Esophagus (tissue), 2 donors: Measurements from ENCODE around the gene CHSY3. TPM values are rescaled to one million over a fixed set of nuclear protein-coding genes. Genes with fewer than 3 reads are reported as not detected.

Experiments used
- H3K27ac ChIP-seq, 2 donors: one replicate each; pipeline ENCODE4 v1.5.1; 2013; ENCODE audit warnings: low read depth in 2 of 2, mild to moderate bottlenecking in 2 of 2, inconsistent platforms in 1 of 2, low read length in 1 of 2, moderate library complexity in 1 of 2
- H3K27me3 ChIP-seq, 2 donors: one replicate each; pipeline ENCODE4 v1.6.1; 2013; ENCODE audit warnings: low read length in 2 of 2, control low read depth in 1 of 2, mild to moderate bottlenecking in 1 of 2; ENCODE audit not compliant: insufficient read depth in 2 of 2, control insufficient read depth in 1 of 2
- H3K36me3 ChIP-seq, 2 donors: one replicate each; pipeline ENCODE4 v1.6.1; 2013; ENCODE audit warnings: low read length in 1 of 2; ENCODE audit not compliant: control insufficient read depth in 2 of 2, insufficient read depth in 2 of 2
- H3K4me1 ChIP-seq, 2 donors: one replicate each; pipeline ENCODE4 v1.6.1; 2013; ENCODE audit warnings: low read length in 1 of 2; ENCODE audit not compliant: control insufficient read depth in 2 of 2, insufficient read depth in 2 of 2
- H3K4me3 ChIP-seq, 2 donors: one replicate each; pipeline ENCODE4 v1.5.1; 2013; ENCODE audit warnings: low read length in 2 of 2, mild to moderate bottlenecking in 2 of 2, low read depth in 1 of 2, moderate library complexity in 1 of 2
- H3K9me3 ChIP-seq, 2 donors: one replicate each; pipeline ENCODE4 v1.6.1; 2013; ENCODE audit warnings: mild to moderate bottlenecking in 2 of 2, low read depth in 1 of 2, low read length in 1 of 2, moderate library complexity in 1 of 2; ENCODE audit not compliant: control insufficient read depth in 2 of 2, insufficient read depth in 1 of 2
- WGBS, 2 donors: extraction: QIAGEN DNeasy Blood & Tissue Kit; methylation state at CpG; one replicate each; pipeline ENCODE4 v1.1.7; 2013; 5-methylcytosine and 5-hydroxymethylcytosine counted together
- polyA plus RNA-seq, 2 donors: library from polyadenylated mRNA; stranded (reverse); fragments of 200-250 nt; gene quantifications; one replicate each; pipeline ENCODE4 v1.2.3, GENCODE V29; 2013
- donor health status: healthy with polysubstance abuse.
- donor health status: Bipolar disorder and iron deficiency.

CHSY3 gene
- polyA plus RNA-seq, 2 donors = 0.02 to 0.14 TPM

- H3K36me3 ChIP-seq = no peaks in the 10 kb centered on the region
- no peaks in the 10 kb centered on the region for H3K27me3 ChIP-seq
- H3K27ac ChIP-seq = no peak overlapping the region
- H3K9me3 ChIP-seq = no peaks in the 10 kb centered on the region
- H3K4me1 ChIP-seq = no peaks in the 10 kb centered on the region
- H3K4me3 ChIP-seq = no peak overlapping the region
Measured at GRCh38 chr5:129971714-129972113, 67.4 kb downstream of the CHSY3 start.

DNA sequence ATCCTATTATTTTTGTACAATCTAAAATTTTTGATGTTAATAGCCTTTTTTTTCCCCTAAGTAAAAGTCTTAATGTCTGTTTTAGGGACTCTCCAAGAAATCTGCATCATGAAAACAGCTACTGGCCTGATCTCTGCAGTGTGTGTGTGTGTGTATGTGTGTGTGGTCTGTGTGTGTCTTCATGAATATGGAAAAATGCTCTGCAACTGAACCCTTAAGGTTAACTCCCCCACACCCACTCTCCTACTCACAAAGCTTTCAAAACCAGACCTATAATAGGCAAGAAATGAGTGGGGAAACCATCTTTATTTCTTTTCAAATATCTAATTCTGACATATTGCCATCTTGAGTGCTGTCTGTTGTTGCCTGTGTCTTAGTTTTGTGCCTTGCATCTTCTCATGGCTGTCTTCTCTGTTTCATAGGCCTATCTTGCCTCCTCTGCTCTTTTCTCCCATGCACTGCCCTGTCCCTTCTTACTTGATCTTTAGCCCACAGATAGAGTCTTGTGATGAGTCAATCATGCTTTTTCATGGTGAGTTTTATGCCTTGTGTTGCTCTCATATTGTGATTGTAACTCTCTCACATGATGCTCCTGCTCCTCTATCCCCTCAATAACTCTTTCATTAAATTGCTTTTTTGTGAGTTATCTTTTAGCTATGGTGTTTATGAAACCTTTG lies 68.3 kb downstream of the CHSY3 start:
- Histone ChIP-seq H3K9me3 (no peaks in the 10 kb centered on the region), H3K4me1 (no peaks in the 10 kb centered on the region), H3K36me3 (no peaks in the 10 kb centered on the region), H3K27me3 (no peaks in the 10 kb centered on the region), H3K4me3 (no peak overlapping the region), H3K27ac (no peak overlapping the region)

DNA sequence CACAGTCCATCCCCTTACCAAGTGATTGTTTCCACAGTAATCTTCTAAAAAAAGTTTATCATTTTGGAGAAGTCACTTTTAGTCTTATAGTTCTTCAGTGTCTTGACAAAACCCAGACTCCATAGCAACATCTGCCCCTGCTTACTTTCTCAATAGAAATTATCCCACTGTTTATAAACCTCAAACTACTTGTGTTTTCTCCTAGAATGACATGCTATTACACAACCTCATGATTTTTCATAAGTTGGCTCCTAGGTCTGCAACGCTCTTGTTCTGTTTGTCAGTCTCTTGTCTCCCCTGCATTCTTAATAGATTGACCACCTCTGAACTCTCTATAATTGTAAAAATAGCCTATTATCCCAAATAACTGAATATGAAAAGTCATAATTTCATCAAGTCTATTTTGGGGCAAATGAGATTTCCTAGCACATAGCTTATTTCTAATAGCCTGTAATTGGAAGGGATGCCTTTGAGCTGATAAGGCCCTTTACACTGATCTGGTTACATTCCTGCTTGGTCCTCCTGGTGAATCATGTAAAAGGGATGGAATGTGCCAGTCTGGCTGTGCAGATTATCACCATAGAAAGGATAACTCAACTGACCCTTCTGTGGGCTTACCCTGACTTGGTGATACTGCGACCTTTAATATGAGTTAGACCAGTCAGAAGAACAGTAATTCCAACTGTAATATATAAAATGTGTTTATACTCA lies 69.6 kb downstream of the CHSY3 start:
- Histone ChIP-seq H3K4me3 (no peak overlapping the region), H3K9me3 (no peaks in the 10 kb centered on the region), H3K27ac (no peak overlapping the region), H3K4me1 (no peaks in the 10 kb centered on the region), H3K27me3 (no peaks in the 10 kb centered on the region), H3K36me3 (no peaks in the 10 kb centered on the region)
- WGBS, 2 donors = 86% methylated on average over 2 of the region's 2 CpGs

GRCh38 chr5:129977810-129978209 lies 73.5 kb downstream of the CHSY3 start:
- Histone ChIP-seq H3K4me3 (no peak overlapping the region), H3K27me3 (no peaks in the 10 kb centered on the region)

GRCh38 chr5:129978270-129978669 lies 74.0 kb downstream of the CHSY3 start:
- Histone ChIP-seq H3K9me3 (no peaks in the 10 kb centered on the region), H3K4me1 (no peaks in the 10 kb centered on the region), H3K36me3 (no peaks in the 10 kb centered on the region), H3K4me3 (no peak overlapping the region), H3K27ac (no peak overlapping the region), H3K27me3 (no peaks in the 10 kb centered on the region)
- WGBS, 2 donors = 78 to 80% methylated on average over 1 of the region's 1 CpG

More at GRCh38 chr5:129977810-129978209, 73.5 kb downstream of the CHSY3 start:
- Histone ChIP-seq H3K36me3 (no peaks in the 10 kb centered on the region), H3K27ac (no peak overlapping the region), H3K9me3 (no peaks in the 10 kb centered on the region), H3K4me1 (no peaks in the 10 kb centered on the region)

- no peak overlapping the region for H3K4me3 ChIP-seq
- H3K9me3 ChIP-seq = no peaks in the 10 kb centered on the region
- H3K27me3 ChIP-seq = no peaks in the 10 kb centered on the region
- H3K36me3 ChIP-seq = no peaks in the 10 kb centered on the region
- no peak overlapping the region for H3K27ac ChIP-seq
- no peaks in the 10 kb centered on the region for H3K4me1 ChIP-seq
Measured at GRCh38 chr5:129988453-129988852, 84.2 kb downstream of the CHSY3 start.

- H3K27me3 ChIP-seq = no peaks in the 10 kb centered on the region
- H3K4me1 ChIP-seq = no peaks in the 10 kb centered on the region
- no peaks in the 10 kb centered on the region for H3K36me3 ChIP-seq
- H3K27ac ChIP-seq = no peak overlapping the region
- WGBS, 2 donors = 71 to 74% methylated on average over 3 of the region's 3 CpGs
- no peak overlapping the region for H3K4me3 ChIP-seq
- H3K9me3 ChIP-seq = no peaks in the 10 kb centered on the region
Measured at GRCh38 chr5:129991780-129992179, 87.5 kb downstream of the CHSY3 start.

DNA sequence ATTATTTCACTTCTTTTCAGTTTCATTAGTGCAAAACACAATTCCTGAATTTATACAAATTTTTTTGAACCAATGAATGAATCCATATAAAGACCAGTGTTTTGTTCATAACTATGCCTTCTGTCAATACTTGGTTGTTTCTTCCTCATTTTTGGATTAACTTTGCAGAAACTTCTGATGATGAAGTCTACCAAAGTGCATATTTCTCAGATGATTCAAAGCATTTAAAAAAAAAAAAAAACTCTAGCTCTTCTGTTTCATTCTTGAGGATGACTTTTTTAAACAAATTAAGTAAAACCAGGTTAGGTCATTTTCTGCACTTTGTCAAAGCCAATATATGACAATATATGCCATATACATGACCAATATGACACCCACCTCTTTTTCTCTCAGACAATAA lies 92.6 kb downstream of the CHSY3 start:
- no peaks in the 10 kb centered on the region for H3K9me3 ChIP-seq
- H3K27me3 ChIP-seq = no peaks in the 10 kb centered on the region
- H3K36me3 ChIP-seq = no peaks in the 10 kb centered on the region
- no peak overlapping the region for H3K4me3 ChIP-seq
- H3K4me1 ChIP-seq = no peaks in the 10 kb centered on the region
- no peak overlapping the region for H3K27ac ChIP-seq

- Histone ChIP-seq H3K9me3 (no peaks in the 10 kb centered on the region), H3K4me3 (no peak overlapping the region), H3K4me1 (no peaks in the 10 kb centered on the region), H3K27me3 (no peaks in the 10 kb centered on the region), H3K27ac (no peak overlapping the region), H3K36me3 (no peaks in the 10 kb centered on the region)
- 75 to 87% methylated on average over 4 of the region's 4 CpGs for WGBS, 2 donors
Measured at GRCh38 chr5:130000460-130000859, 96.2 kb downstream of the CHSY3 start.

DNA sequence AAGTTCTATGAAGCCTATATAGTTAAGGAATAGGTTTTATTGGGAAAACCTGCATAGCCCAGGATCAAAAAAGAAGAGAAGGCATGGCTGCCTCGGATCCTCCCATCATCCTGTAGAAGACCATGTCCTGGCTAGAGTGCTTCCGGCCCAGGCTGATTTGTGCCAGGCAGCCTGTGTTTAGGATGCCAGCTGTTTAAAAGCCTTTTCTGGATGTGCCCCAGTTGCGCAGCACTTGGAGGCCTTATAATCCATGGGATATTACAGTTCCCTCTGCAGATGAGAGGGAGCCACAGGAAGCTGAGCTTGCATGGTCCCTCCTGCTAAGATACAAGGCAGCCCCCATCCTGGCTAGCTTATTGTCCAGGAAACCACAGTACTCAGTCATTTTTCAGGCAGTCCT lies 97.9 kb downstream of the CHSY3 start:
- Histone ChIP-seq H3K36me3 (no peaks in the 10 kb centered on the region), H3K9me3 (no peaks in the 10 kb centered on the region), H3K4me3 (no peak overlapping the region), H3K27ac (no peak overlapping the region), H3K27me3 (no peaks in the 10 kb centered on the region), H3K4me1 (no peaks in the 10 kb centered on the region)
- 89 to 92% methylated on average over 3 of the region's 3 CpGs for WGBS, 2 donors
